ENCODE measurements around the gene FST.

The FST gene

DNA sequence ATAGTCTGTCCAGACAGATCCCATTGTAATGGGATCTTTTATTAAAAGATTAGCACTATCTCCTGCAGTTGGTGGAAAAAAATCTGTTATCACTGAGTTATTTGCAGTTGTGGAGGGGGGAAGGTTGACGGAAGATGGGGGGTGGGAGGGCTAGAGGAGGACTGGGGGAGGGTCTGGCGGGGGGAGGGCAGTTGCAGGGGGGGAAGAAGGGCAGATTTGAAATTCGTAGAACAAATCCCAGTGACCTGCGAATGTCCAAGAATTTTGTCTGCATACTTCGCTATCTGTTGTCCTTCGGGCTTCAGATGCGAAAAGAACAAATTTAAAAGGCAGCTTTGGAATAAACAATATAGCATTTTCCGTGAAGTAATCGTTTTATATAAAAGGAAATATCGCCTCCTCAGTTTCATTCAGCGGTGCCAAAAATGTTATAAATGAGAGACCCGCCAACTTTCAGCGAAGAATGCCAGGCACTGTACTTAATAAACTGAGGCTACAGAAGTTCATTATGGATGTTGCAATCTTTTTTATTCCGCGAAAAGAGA is 1.3 kb upstream of the FST start:
- peak overlapping the region; percentile 77 for H3K4me3 ChIP-seq (ENCODE audit: low read depth, low read length)
- DNase-seq (ENCODE audit: low read depth): no peak
- TF ChIP-seq, protein P1, sequence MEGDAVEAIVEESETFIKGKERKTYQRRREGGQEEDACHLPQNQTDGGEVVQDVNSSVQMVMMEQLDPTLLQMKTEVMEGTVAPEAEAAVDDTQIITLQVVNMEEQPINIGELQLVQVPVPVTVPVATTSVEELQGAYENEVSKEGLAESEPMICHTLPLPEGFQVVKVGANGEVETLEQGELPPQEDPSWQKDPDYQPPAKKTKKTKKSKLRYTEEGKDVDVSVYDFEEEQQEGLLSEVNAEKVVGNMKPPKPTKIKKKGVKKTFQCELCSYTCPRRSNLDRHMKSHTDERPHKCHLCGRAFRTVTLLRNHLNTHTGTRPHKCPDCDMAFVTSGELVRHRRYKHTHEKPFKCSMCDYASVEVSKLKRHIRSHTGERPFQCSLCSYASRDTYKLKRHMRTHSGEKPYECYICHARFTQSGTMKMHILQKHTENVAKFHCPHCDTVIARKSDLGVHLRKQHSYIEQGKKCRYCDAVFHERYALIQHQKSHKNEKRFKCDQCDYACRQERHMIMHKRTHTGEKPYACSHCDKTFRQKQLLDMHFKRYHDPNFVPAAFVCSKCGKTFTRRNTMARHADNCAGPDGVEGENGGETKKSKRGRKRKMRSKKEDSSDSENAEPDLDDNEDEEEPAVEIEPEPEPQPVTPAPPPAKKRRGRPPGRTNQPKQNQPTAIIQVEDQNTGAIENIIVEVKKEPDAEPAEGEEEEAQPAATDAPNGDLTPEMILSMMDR (conservative IDR thresholded peaks at IDR 0.05; ENCODE audit: low read depth, low read length): no peak

DNA sequence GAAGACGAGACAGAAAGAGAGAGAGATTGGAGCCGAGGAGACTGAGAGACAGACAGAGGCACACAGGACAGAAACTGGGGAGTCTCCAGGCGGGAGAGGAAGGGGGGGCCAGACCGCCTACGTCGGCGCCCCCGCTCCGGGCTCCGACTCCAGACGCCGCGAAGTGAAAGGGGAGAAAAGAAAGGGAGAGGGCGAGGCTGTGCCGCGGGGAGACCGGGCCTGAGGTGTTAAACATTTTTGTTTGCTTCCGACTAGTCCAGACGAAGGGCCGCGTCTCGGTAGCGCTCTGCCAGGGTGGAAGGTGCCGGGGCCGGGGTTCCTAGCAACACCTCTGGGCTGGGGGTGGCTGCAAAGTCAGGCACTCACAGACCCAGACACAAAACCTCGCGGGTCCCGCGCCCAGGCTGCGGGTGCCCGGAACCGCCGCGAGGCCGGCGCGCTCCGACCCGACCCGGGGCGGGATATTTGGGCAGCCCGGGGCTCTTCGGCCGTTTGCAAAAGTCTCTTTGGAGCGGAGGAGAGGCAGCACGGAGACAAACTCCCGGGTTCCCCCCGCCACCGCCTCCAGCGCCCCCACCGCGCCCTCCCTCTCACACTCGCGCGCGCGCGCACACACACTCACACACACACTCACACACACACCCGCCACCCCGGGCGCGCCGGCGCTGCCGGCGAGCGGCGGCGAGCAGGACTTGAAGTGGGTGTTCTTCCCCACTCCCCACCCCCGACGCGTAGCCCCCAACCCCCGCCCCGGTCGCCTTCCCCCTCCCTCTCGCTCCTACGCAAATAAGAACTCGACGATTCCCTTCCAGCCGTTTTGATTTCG is 626 bp upstream of the FST start:
- peak; percentile 57 for DNase-seq (ENCODE audit: low read depth)
- TF ChIP-seq, protein P1 (conservative IDR thresholded peaks at IDR 0.05; ENCODE audit: low read depth, low read length): no peak
- peak overlapping the region; percentile 77 for H3K4me3 ChIP-seq (ENCODE audit: low read depth, low read length)

DNA sequence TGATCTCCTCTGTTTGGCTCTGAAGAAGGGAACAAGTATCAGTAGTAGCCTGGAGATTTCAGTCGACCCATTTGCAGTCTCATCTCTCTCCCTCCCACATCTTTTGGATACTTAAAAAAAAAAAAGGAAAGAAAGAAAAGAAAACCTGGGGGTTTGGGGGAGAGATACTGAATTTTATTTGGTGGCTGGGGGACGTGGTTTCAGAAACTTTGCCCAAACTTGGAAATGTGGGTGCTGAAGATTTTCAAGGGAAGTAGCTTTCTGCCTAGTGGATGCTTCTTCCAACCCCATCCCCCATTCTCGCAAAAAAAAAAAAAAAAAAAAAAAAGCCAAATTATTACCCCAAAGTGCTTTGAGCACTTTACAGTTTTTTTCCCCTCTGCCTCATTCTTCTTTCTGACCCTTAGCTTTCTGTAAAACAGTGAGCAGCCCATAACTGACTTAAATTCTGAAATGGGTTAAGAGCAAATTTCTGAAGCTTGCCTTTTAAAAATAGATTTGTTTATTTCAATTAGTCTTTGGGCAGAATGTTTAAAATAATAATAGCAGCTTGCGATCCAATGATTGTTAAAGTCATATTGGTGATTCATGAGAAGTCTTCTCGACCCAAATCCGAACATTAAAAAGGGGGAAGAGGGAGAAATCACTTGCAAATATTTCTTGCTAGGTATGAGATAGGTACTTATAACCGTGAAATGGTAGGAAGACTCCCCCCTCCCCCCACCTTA is 894 bp downstream of the FST start:
- peak; percentile 42 for DNase-seq (ENCODE audit: low read depth)
- TF ChIP-seq, protein P1 (conservative IDR thresholded peaks at IDR 0.05; ENCODE audit: low read depth, low read length): no peak
- H3K4me3 ChIP-seq (ENCODE audit: low read depth, low read length): peak overlapping the region; percentile 77

DNA sequence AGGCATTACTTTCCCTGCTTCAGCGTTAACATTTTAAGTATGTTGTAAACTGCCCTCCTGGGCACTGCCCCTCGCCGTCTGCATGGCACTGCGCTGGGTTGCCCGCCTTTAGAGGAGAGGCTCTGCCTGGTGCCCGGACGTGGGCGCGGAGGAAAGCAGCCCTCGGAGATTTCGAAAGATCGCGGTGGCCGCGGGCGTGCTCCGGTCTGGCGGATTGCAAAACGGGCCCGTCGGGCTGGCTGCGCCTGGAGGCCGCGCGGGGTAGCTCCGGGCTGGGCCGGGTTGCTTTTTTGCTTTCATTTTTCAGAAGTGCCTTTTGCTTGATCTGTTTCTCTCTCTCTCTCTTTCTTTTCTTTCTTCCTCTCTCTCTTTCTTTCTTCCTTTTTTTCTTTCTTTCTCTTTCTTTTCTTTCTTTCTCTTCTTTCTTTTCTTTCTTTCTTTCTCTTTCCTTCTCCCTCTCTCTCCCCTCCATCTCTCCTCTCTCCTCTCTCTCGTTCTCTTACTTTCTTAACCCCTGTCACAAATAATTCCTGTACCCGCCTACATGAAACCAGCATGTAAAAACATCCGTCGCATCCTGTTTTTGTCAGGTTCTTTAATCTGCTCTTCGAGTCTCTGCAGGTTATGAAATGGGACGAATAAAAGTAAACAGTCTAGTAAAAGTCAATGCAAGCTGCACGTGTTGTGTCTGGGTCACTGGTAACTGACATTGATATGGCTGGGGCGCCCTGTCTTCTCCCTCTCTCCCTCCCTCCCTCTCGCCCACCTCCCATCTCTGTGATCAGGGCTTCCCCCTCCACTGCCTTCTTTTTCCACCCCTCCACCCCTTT is 1.7 kb downstream of the FST start:
- peak overlapping the region; percentile 77 for H3K4me3 ChIP-seq (ENCODE audit: low read depth, low read length)
- TF ChIP-seq, protein P1 (conservative IDR thresholded peaks at IDR 0.05; ENCODE audit: low read depth, low read length): no peak
- peak; percentile 84 for DNase-seq (ENCODE audit: low read depth)

DNA sequence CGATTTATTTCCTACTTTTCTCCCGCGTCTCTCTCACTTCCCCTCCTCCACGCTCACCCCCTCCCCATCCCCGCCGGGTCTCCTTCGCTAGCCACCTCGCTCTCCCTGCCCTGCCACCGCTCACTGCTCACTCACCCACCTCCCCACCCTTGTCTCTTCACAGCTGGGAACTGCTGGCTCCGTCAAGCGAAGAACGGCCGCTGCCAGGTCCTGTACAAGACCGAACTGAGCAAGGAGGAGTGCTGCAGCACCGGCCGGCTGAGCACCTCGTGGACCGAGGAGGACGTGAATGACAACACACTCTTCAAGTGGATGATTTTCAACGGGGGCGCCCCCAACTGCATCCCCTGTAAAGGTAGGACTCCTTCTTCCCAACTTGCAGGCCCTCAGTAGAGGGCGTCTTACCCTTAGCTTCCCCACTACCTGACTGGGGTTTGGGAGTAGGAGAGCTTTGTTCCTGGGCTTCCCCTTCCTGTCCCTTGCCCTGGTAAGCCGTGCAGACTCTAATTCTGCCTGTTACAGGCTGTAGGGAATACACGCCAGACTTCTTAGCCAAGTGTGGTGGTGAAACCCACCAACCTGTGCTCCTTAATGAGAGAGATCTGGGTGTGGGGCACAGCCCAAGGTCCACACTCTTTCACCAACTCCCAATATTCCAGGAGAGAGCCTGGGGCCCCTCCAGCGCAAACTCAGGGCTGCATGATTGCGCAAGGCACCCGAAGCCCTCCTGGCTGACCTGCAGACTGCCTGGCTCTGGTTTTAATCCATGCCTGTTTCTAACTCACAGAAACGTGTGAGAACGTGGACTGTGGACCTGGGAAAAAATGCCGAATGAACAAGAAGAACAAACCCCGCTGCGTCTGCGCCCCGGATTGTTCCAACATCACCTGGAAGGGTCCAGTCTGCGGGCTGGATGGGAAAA is 2.5 kb downstream of the FST start:
- H3K4me3 ChIP-seq (ENCODE audit: low read depth, low read length): peak overlapping the region; percentile 77
- peak; percentile 51 for DNase-seq (ENCODE audit: low read depth)
- TF ChIP-seq, protein P1 (conservative IDR thresholded peaks at IDR 0.05; ENCODE audit: low read depth, low read length): peak; percentile 63

DNA sequence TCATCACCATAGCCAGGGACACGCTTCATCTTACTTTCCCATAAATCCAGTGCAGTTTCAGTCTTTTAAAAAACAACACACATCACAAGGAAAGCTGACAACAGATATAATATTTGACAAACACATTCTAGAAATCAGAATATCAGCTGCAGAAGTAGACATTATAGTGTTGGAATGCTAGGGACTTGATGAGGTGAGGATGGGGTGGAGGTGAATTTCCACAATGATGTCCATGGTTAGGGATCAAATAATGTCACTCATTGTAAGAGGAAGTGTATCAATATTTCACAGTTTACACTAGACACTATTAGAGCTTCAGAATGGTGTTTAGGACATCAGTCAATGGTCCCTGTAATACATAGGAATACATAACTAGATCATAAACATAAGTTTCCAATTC is 7.0 kb downstream of the FST start:
- no peak for DNase-seq (ENCODE audit: low read depth)
- TF ChIP-seq, protein P1 (conservative IDR thresholded peaks at IDR 0.05; ENCODE audit: low read depth, low read length): no peak
- no peak overlapping the region for H3K4me3 ChIP-seq (ENCODE audit: low read depth, low read length)
